Erythroblast (primary cell): ENCODE results near the gene CASZ1.

Experiments
- GATA1 ChIP-seq: IDR thresholded peaks from 2 replicates; pipeline ENCODE4 v1.6.1; 2011; ENCODE audit warnings: low read depth, mild to moderate bottlenecking, control low read depth, low read length, moderate library complexity
- POLR2A ChIP-seq: IDR thresholded peaks from 2 replicates; pipeline ENCODE4 v1.6.1; 2011; ENCODE audit warnings: mild to moderate bottlenecking, low read length

DNA sequence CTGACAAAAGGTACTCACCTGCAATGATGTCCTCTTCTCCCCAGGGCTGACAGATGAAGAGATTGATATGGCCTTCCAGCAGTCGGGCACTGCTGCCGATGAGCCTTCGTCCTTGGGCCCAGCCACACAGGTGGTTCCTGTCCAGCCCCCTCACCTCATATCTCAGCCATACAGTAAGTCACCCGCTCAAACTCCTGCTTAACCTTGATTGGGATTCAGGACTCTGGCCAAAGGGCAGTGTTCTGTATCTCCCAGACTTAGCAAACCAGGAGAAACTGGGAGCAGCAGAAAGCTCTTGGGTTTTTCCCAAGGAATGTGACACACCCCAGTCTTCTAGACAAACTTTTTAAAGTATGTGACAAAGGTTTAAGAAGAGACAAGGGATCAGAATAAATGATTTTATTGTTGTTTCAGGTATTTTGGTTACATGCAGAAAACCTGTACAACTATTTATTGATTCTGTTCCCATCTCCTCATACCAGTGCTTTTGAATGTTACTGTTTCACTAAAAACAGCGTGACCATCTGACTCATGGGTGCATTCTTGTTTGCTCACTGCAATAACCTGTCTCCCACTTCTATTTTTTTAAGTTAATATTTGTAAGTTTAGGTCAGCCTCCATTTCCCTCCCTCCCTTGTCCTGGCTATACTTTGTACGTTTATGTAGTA is 197.1 kb downstream of the CASZ1 start:
- no peak for TF ChIP-seq POLR2A
- no peak for TF ChIP-seq GATA1
